Natural killer cell (primary cell): ENCODE measurements around the gene SLC9A1. TPM values are rescaled to one million over a fixed set of nuclear protein-coding genes. Genes with fewer than 3 reads are reported as not detected.
A peak's percentile ranks its signal among the peaks of the same experiment; 100 is the strongest.

ENCODE experiments used
- ATAC-seq, 3 donors: fragments of 150-1000 bp in 2 of 3; fragments of 200-7000 bp in 1 of 3; cut with Tn5 transposase; 1 replicate in 1 of 3; 2 replicates in 2 of 3; pipeline ENCODE4 v1.10.0; 2021; ENCODE audit warnings: mild to moderate bottlenecking in 2 of 3, moderate library complexity in 2 of 3
- DNase-seq, 2 donors: peaks; one replicate each; pipeline versions ENCODE4 v3.0.0 to v3.0.0-alpha.2; 2013 to 2021; ENCODE audit warnings: mixed read lengths in 1 of 2
- H3K27ac ChIP-seq: one replicate; pipeline ENCODE4 v1.5.1; 2013; ENCODE audit warnings: mild to moderate bottlenecking, low read length
- H3K27me3 ChIP-seq: one replicate; pipeline ENCODE4 v1.6.1; 2013; ENCODE audit warnings: low read length; ENCODE audit not compliant: control insufficient read depth, insufficient read depth
- H3K36me3 ChIP-seq: one replicate; pipeline ENCODE4 v1.6.1; 2013; ENCODE audit warnings: low read length; ENCODE audit not compliant: control insufficient read depth, insufficient read depth
- H3K4me1 ChIP-seq: one replicate; pipeline ENCODE4 v1.6.1; 2013; ENCODE audit warnings: low read length; ENCODE audit not compliant: control insufficient read depth, insufficient read depth
- H3K4me3 ChIP-seq: one replicate; pipeline ENCODE4 v1.5.1; 2013; ENCODE audit warnings: low read length
- H3K9me3 ChIP-seq: one replicate; pipeline ENCODE4 v1.6.1; 2013; ENCODE audit warnings: low read length; ENCODE audit not compliant: control insufficient read depth, insufficient read depth
- H3K27ac Mint-ChIP-seq, 2 donors: one replicate each; pipeline ENCODE4 v1.8.0; 2022; ENCODE audit warnings: mild to moderate bottlenecking in 2 of 2, mixed read lengths in 2 of 2, moderate library complexity in 1 of 2
- H3K27me3 Mint-ChIP-seq, 2 donors: one replicate each; pipeline ENCODE4 v1.8.0; 2022; ENCODE audit warnings: low read depth in 2 of 2, mixed read lengths in 2 of 2
- H3K36me3 Mint-ChIP-seq: one replicate; pipeline ENCODE4 v1.8.0; 2022; ENCODE audit warnings: mixed read lengths
- H3K4me1 Mint-ChIP-seq, 2 donors: one replicate each; pipeline ENCODE4 v1.8.0; 2022; ENCODE audit warnings: mixed read lengths in 2 of 2
- H3K4me3 Mint-ChIP-seq: one replicate; pipeline ENCODE4 v1.8.0; 2022; ENCODE audit warnings: mild to moderate bottlenecking, moderate library complexity, mixed read lengths
- H3K9me3 Mint-ChIP-seq, 2 donors: one replicate each; pipeline ENCODE4 v1.8.0; 2022; ENCODE audit warnings: mixed read lengths in 2 of 2
- CTCF ChIP-seq: fragments of 200-600 bp; IDR thresholded peaks from one replicate; pipeline ENCODE4 v1.8.0; 2022; ENCODE audit warnings: antibody characterized with exemption
- WGBS: methylation state at CpG from one replicate; pipeline ENCODE4 v1.1.7; 2013; ENCODE audit warnings: missing lambda C conversion rate; ENCODE audit not compliant: insufficient coverage; 5-methylcytosine and 5-hydroxymethylcytosine counted together
- intact Hi-C: fragments of 100-400 bp; cut with micrococcal nuclease; formaldehyde crosslinking; loops from one replicate; pipeline ENCODE4 v1.14.2; 2022
- total RNA-seq, 4 donors: library from RNA; stranded (reverse); fragments of 120-200 nt in 1 of 4; gene quantifications; one replicate each; pipeline versions ENCODE4 v1.2.3 to v1.2.4, GENCODE V29; 2013 to 2022

Gene SLC9A1
- total RNA-seq, 3 donors from 2014 or later (not counting 1 experiment from before 2014, with no cell fraction given) = 26.5 to 37.4 (median 29.4) TPM

- no peak for TF ChIP-seq CTCF
- Histone ChIP-seq H3K36me3 (no peaks in the 10 kb centered on the region), H3K9me3 (no peaks in the 10 kb centered on the region), H3K27me3 (no peaks in the 10 kb centered on the region), H3K4me3 (no peak overlapping the region), H3K27ac (no peak overlapping the region), H3K4me1 (peaks cover 34% of the 10 kb centered on the region)
- H3K9me3 Mint-ChIP-seq = no peaks in the 10 kb centered on the region
- no peak for DNase-seq
- intact Hi-C loops = loop anchor here (10.0 kb wide), 1 partner anchor 1584 kb away; the partner anchor contains the start of gene YTHDF2
- no peak overlapping the region for H3K27ac Mint-ChIP-seq
- WGBS = 72% methylated on average over 2 of the region's 3 CpGs
- H3K4me1 Mint-ChIP-seq = peaks cover 59 to 69% of the 10 kb centered on the region in 2 donors
- H3K36me3 Mint-ChIP-seq = no peaks in the 10 kb centered on the region
- H3K4me3 Mint-ChIP-seq = no peak overlapping the region
- ATAC-seq = no peak
- no peaks in the 10 kb centered on the region for H3K27me3 Mint-ChIP-seq
Observed at GRCh38 chr1:27150641-27151040, 4.3 kb downstream of the SLC9A1 start.

GRCh38 chr1:27150183-27150582, 4.7 kb downstream of the SLC9A1 start:
- no peak for ATAC-seq
- no peak for TF ChIP-seq CTCF
- H3K4me1 ChIP-seq = peaks cover 31% of the 10 kb centered on the region
- Mint-ChIP-seq H3K4me3 (no peak overlapping the region), H3K36me3 (no peaks in the 10 kb centered on the region), H3K9me3 (no peaks in the 10 kb centered on the region), H3K4me1 (peaks cover 54 to 64% of the 10 kb centered on the region in 2 donors), H3K27me3 (no peaks in the 10 kb centered on the region), H3K27ac (peak overlapping the region in 1 of 2 donors; percentile 26)
- 94% methylated on average over 2 of the region's 3 CpGs for WGBS
- H3K27ac ChIP-seq = no peak overlapping the region
- H3K4me3 ChIP-seq = no peak overlapping the region
- DNase-seq = no peak
- H3K36me3 ChIP-seq = no peaks in the 10 kb centered on the region
- no peaks in the 10 kb centered on the region for H3K27me3 ChIP-seq
- intact Hi-C loops = loop anchor here (10.0 kb wide), 1 partner anchor 1585 kb away; the partner anchor contains the start of gene YTHDF2
- no peaks in the 10 kb centered on the region for H3K9me3 ChIP-seq

GRCh38 chr1:27149762-27150113, 5.2 kb downstream of the SLC9A1 start:
- Histone ChIP-seq H3K9me3 (no peaks in the 10 kb centered on the region), H3K27ac (no peak overlapping the region), H3K4me1 (peaks cover 31% of the 10 kb centered on the region), H3K4me3 (no peak overlapping the region), H3K27me3 (no peaks in the 10 kb centered on the region), H3K36me3 (no peaks in the 10 kb centered on the region)
- Mint-ChIP-seq H3K27me3 (no peaks in the 10 kb centered on the region), H3K4me3 (no peak overlapping the region), H3K4me1 (peaks cover 52 to 62% of the 10 kb centered on the region in 2 donors), H3K9me3 (no peaks in the 10 kb centered on the region), H3K27ac (peak overlapping the region; percentile 26 to 51), H3K36me3 (no peaks in the 10 kb centered on the region)
- no peak for DNase-seq
- no peak for ATAC-seq
- WGBS = 98% methylated on average over 4 of the region's 4 CpGs
- intact Hi-C loops = loop anchor here (10.0 kb wide), 1 partner anchor 1585 kb away; the partner anchor contains the start of gene YTHDF2
- no peak for TF ChIP-seq CTCF
